Endodermal cell (in vitro differentiated cells): Measurements from ENCODE around the gene PRR30. TPM values are rescaled to one million over a fixed set of nuclear protein-coding genes. Genes with fewer than 3 reads are reported as not detected.
"Not testable (repeated sequence)": the region's sequence is repeated elsewhere in the genome, so short reads cannot be mapped to it uniquely, and the experiment has no call there.

ENCODE experiments used
- DNase-seq: peaks from one replicate; pipeline ENCODE4 v3.0.0-alpha.2; 2017
- H3K27ac ChIP-seq: 2 replicates; pipeline ENCODE4 v1.5.1; 2013; ENCODE audit warnings: mild to moderate bottlenecking, low read depth, low read length, moderate library complexity
- H3K27me3 ChIP-seq: 2 replicates; pipeline ENCODE4 v1.6.1; 2013; ENCODE audit warnings: mild to moderate bottlenecking, low read length, moderate library complexity; ENCODE audit not compliant: insufficient read depth, control insufficient read depth, poor library complexity, severe bottlenecking
- H3K36me3 ChIP-seq: 2 replicates; pipeline ENCODE4 v1.7.0; 2013; ENCODE audit warnings: mild to moderate bottlenecking, low read length, moderate library complexity; ENCODE audit not compliant: control insufficient read depth, insufficient read depth
- H3K4me1 ChIP-seq: one replicate; pipeline ENCODE4 v1.7.0; 2013; ENCODE audit warnings: low read length; ENCODE audit not compliant: control insufficient read depth, insufficient read depth
- H3K4me3 ChIP-seq: 2 replicates; pipeline ENCODE4 v1.5.1; 2013; ENCODE audit warnings: mild to moderate bottlenecking, low read length, moderate library complexity
- H3K9ac ChIP-seq: 2 replicates; pipeline ENCODE4 v1.6.1; 2013; ENCODE audit warnings: mild to moderate bottlenecking, low read length, moderate library complexity; ENCODE audit not compliant: poor library complexity, severe bottlenecking; ENCODE audit errors: extremely low read depth
- H3K9me3 ChIP-seq: 2 replicates; pipeline ENCODE4 v1.6.1; 2013; ENCODE audit warnings: mild to moderate bottlenecking, low read length, moderate library complexity; ENCODE audit not compliant: control insufficient read depth
- H3K27ac Mint-ChIP-seq: 2 replicates; pipeline ENCODE4 v1.8.0; 2020; ENCODE audit warnings: mixed read lengths
- H3K27me3 Mint-ChIP-seq: 2 replicates; pipeline ENCODE4 v1.8.0; 2021; ENCODE audit warnings: mild to moderate bottlenecking, mixed read lengths; ENCODE audit not compliant: insufficient read depth
- H3K36me3 Mint-ChIP-seq: 2 replicates; pipeline ENCODE4 v1.8.0; 2020; ENCODE audit warnings: low read depth, mixed read lengths
- H3K4me1 Mint-ChIP-seq: 2 replicates; pipeline ENCODE4 v1.8.0; 2020; ENCODE audit warnings: mixed read lengths
- H3K4me3 Mint-ChIP-seq: 2 replicates; pipeline ENCODE4 v1.8.0; 2020; ENCODE audit warnings: mild to moderate bottlenecking, moderate library complexity, mixed read lengths
- H3K9me3 Mint-ChIP-seq: 2 replicates; pipeline ENCODE4 v1.8.0; 2020; ENCODE audit warnings: mild to moderate bottlenecking, mixed read lengths
- CTCF ChIP-seq: fragments of 200-600 bp; sonication (generic); conservative IDR thresholded peaks from 2 replicates; pipeline ENCODE4 v1.5.0; 2021; ENCODE audit warnings: antibody characterized with exemption, mild to moderate bottlenecking
- WGBS, 2 experiments: methylation state at CpG; one replicate each; pipeline versions ENCODE4 v1.1.5 to v1.1.7; 2013; ENCODE audit warnings: missing lambda C conversion rate in 2 of 2, mixed read lengths in 1 of 2; ENCODE audit not compliant: insufficient coverage in 1 of 2, insufficient read length in 1 of 2; 5-methylcytosine and 5-hydroxymethylcytosine counted together
- total RNA-seq, 2 donors: library from RNA; stranded (reverse); fragmentation: NEBNext Ultra II Directional in 1 of 2; extraction: Animal tissue kit (Norgen Biotek cat#: 25700) in 1 of 2; gene quantifications; 2 replicates in 1 of 2; 3 replicates in 1 of 2; pipeline ENCODE4 v1.2.1, GENCODE V29; 2021

Gene PRR30
- total RNA-seq, 2 donors from 2014 or later = not detected

- no peak overlapping the region for H3K4me3 ChIP-seq
- peaks cover 13% of the 10 kb centered on the region for H3K4me1 Mint-ChIP-seq
- no peak overlapping the region for H3K27ac Mint-ChIP-seq
- H3K27me3 ChIP-seq = peaks cover 69% of the 10 kb centered on the region
- no peaks in the 10 kb centered on the region for H3K9me3 ChIP-seq
- H3K36me3 Mint-ChIP-seq = no peaks in the 10 kb centered on the region
- 86 to 90% methylated on average over 7 of the region's 7 CpGs for WGBS, 2 experiments
- H3K4me3 Mint-ChIP-seq = peak overlapping the region; percentile 66
- H3K27me3 Mint-ChIP-seq = peaks cover 73% of the 10 kb centered on the region
- no peaks in the 10 kb centered on the region for H3K36me3 ChIP-seq
- no peak for TF ChIP-seq CTCF
- H3K27ac ChIP-seq = no peak overlapping the region
- peaks cover 3% of the 10 kb centered on the region for H3K9me3 Mint-ChIP-seq
- H3K4me1 ChIP-seq = no peaks in the 10 kb centered on the region
- no peak for DNase-seq
- no peak overlapping the region for H3K9ac ChIP-seq
These were observed 16.4 kb downstream of the PRR30 start for GRCh38 chr2:27122791-27123190.

- H3K36me3 ChIP-seq = no peaks in the 10 kb centered on the region
- 79 to 81% methylated on average over 2 of the region's 2 CpGs for WGBS, 2 experiments
- no peak overlapping the region for H3K27ac Mint-ChIP-seq
- no peak for DNase-seq
- no peak overlapping the region for H3K27ac ChIP-seq
- no peaks in the 10 kb centered on the region for H3K4me1 ChIP-seq
- H3K4me3 Mint-ChIP-seq = no peak overlapping the region
- no peak for TF ChIP-seq CTCF
- peaks cover 3% of the 10 kb centered on the region for H3K9me3 Mint-ChIP-seq
- no peak overlapping the region for H3K9ac ChIP-seq
- H3K36me3 Mint-ChIP-seq = no peaks in the 10 kb centered on the region
- H3K27me3 ChIP-seq = peaks cover 78% of the 10 kb centered on the region
- H3K4me3 ChIP-seq = no peak overlapping the region
- peaks cover 82% of the 10 kb centered on the region for H3K27me3 Mint-ChIP-seq
- no peaks in the 10 kb centered on the region for H3K9me3 ChIP-seq
- peaks cover 13% of the 10 kb centered on the region for H3K4me1 Mint-ChIP-seq
These were observed 17.3 kb downstream of the PRR30 start for GRCh38 chr2:27121906-27122305.

GRCh38 chr2:27119330-27119670, 19.9 kb downstream of the PRR30 start:
- DNase-seq = not testable (repeated sequence)

More at GRCh38 chr2:27119330-27119670, 19.9 kb downstream of the PRR30 start:
- H3K9me3 ChIP-seq, H3K36me3 ChIP-seq, H3K27ac ChIP-seq, H3K36me3 Mint-ChIP-seq, H3K9ac ChIP-seq, H3K4me1 ChIP-seq, H3K27ac Mint-ChIP-seq, H3K9me3 Mint-ChIP-seq: not testable (repeated sequence)
- Mint-ChIP-seq H3K4me1 (peaks cover 13% of the 10 kb centered on the region), H3K27me3 (peaks cover 78% of the 10 kb centered on the region), H3K4me3 (peak overlapping the region; percentile 53)
- H3K27me3 ChIP-seq = peaks cover 75% of the 10 kb centered on the region
- H3K4me3 ChIP-seq = peak overlapping the region; percentile 58
- WGBS, 2 experiments = 87 to 90% methylated on average over 5 to 8 of the region's 8 CpGs
